ENCODE measurements around the gene WDR4. TPM values are rescaled to one million over a fixed set of nuclear protein-coding genes. Genes with fewer than 3 reads are reported as not detected.
"Not testable (repeated sequence)": the region's sequence is repeated elsewhere in the genome, so short reads cannot be mapped to it uniquely, and the experiment has no call there.

Gene WDR4
- total RNA-seq, 1 donor from 2014 or later, result 6.5 TPM

DNA sequence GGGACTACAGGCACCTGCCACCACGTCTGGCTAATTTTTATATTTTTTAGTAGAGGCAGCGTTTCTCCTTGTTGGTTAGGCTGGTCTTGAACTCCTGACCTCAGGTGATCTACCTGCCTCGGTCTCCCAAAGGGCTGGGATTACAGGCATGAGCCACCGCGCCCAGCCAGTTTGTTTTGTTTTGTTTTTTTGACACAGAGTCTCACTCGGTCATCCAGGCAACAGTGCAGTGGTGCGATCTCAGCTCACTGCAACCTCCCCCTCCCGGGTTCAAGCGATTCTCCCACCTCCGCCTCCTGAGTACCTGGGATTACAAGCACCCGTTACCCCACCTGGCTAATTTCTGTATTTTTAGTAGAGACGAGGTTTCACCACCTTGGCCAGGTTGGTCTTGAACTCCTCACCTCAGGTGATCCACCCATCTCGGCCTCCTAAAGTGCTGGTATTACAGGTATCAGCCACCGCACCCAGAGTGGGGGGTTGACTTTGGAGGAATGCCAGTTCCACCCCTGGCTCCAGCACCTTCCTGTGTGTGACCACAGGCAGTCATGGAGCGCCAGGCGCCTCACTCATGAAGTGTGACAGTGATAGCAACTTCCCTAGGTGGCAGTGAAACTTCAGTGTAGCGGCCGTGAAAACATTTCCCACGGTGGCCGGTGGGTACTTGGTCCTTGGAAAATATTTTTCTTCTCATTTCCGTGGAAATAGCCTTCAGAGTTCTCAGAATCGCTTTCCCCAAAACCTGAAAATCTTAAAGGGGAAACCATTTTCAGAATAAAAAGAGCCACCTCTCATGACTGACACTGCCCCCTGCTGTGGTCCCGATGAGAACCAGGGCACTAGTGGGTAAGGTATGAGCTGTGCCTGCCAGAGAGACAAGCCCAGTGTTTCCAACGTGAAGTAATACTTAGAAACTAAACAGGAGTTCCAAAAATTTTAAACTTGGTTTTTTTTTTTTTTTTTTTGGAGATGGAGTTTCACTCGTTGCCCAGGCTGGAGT lies 48.6 kb downstream of the WDR4 start:
- DNase-seq (ENCODE audit: missing footprints) (no peak), ATAC-seq (no peak)
- intact Hi-C loops (cut with DNase I), result no loop called here

DNA sequence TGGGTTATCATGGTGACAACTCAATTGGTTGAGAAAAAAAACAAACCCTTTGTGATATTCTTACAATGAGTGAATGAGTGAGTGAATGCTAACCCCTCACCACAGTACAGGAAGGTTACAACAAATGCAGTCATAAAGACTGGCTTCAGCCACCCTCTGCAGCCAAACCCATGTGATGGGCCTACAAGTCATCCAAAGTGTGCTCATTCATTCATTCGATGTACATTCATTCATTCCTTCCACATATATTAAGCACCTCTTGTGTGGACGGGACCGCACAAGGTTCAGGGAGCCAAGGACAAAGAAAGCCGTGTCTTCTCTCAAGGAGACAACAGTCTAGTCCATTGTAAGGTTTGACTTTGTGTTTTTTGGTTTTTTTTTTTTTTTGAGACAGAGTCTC lies 49.4 kb downstream of the WDR4 start:
- DNase-seq (ENCODE audit: missing footprints) (no peak), ATAC-seq (no peak)
- intact Hi-C loops (cut with DNase I), result no loop called here

DNA sequence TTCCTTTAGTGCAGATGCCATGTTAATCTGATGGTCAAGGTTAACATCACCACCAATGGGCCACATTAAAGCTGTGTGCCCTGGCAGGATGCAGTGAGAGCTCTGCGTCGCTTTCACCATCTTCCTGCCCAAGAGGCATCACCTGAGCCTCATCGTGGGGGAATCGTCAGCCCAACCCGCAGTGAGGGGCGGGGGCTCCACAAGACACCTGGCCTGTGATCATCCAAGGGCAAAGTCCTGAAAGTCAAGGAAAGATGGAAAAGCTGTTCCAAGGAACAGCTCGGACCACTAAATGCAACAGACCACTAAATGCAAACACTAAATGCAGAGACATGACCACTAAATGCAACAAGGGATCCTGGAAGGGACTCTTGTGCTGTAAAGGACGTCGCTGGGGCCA lies 49.9 kb downstream of the WDR4 start:
- no peak for ATAC-seq
- intact Hi-C loops (cut with DNase I), result no loop called here
- no peak for DNase-seq (ENCODE audit: missing footprints)

DNA sequence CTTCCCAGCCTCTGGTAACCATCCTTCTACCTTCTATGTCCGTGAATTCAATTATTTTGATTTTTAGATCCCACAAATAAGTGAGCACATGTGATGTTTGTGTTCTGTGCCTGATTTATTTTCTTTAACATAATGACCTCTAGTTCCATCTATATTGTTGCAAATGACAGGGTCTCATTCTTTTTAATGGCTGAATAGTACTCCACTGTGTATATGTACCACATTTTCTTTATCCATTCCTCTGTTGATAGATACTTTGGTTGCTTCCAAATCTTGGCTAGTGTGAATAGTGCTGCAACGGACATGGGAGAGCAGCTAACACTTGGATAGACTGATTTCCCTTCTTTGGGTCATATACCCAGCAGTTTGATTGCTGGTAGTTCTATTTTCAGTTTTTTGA lies 51.8 kb downstream of the WDR4 start:
- ATAC-seq (no peak), DNase-seq (ENCODE audit: missing footprints) (no peak)
- intact Hi-C loops (cut with DNase I), result no loop called here

DNA sequence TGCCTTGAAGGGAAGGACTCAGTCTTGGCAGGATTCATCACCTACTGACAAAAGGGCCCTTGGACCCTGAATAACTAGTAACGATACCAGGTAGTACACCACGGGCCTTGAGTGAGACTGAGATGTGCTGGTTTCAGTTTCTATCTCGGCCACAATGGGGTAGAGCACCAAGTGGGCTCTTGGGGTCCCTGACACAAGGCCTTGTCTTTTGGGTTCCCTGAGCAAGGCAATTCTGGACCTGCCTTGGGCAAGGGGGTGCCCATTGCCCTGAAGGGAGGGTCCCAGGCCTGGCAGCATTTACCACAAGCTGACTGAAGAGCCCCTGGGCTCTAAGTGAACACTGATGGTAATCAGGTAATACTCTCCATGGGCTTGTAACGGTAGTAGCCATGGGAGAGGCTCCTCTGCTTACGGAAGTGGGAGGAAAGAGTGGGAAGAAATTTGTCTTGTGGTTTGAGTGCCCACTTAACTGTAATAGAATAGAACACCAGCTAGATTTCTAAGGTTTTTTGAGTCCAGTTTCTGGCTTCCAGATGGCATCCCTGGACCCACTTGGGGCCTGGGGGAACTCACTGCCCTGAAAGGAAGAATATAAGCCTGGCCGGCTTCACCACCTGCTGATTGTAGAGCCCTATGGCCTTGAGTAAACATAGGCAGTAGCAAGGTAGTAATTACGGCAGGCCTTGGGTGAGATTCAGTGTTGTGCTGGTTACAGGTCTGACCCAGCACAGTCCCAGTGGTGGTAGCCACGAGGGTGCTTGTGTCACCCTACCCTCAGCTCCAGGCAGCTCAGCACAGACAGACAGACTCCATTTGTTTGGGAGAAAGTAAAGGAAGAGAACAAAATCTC lies 58.5 kb downstream of the WDR4 start:
- DNase-seq (ENCODE audit: missing footprints) (no peak), ATAC-seq (no peak)
- intact Hi-C loops (cut with DNase I), result no loop called here

DNA sequence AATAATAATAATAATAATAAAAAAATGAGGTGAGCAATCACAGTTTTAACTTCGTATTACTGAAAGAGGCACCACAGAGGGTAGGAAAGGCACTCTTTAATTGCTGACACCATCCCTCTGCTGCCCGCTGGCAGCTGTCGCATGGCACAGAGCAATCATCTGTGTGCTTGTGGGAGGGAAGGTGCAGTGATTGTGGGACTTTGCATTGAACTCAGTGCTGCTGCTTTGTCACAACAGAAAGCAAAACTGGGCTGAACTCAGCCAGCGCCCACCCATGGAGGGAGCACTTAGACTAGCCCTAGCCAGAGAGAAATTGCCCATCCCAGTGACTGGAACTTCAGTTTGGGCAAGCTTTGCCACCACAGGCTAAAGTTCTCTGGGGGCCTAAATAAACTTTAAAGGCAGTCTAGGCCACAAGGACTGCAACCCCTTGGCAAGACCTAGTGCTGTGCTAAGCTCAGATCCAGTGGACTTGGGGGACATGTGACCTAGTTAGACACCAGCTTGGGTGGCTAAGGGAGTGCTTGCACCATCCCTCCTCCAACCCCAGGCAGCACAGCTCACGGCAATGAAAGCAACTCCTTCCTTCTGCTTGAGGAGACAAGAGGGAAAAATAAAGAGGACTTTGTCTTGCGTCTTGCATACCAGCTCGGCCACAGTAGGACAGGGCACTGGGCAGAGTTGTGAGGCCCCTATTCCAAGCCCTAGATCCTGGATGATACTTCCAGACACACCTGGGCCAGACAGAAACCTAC lies 59.3 kb downstream of the WDR4 start:
- no peak for ATAC-seq
- no peak for DNase-seq (ENCODE audit: missing footprints)
- intact Hi-C loops (cut with DNase I), result loop anchor here (2.0 kb wide), 1 partner anchor 227 kb away; no protein-coding TSS in a partner anchor

DNA sequence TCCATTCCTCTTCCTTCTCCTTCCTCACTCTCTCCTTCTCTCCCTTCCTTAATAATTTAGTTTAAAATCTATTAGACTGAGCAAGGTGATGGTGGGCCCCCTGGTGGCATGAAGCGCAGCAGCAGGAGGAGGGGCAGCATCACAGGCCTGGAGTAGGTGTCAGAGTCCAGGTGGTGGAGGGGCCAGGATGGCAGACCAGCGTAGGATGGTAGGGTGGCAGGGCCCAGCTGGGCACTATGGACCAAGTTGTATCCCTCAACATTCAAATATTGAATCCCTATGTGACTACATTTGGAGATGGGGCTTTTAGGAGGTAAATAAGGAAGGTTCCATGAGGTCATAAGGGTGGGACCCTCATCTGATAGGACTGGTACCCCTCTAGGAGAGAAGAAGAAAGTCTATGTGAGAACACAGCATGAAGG lies 61.0 kb downstream of the WDR4 start:
- intact Hi-C loops (cut with DNase I), result loop anchor here (1.0 to 2.0 kb wide), 2 partner anchors 166 to 226 kb away; no protein-coding TSS in a partner anchor
- DNase-seq (ENCODE audit: missing footprints), result no peak
- peak; percentile 60 for ATAC-seq

DNA sequence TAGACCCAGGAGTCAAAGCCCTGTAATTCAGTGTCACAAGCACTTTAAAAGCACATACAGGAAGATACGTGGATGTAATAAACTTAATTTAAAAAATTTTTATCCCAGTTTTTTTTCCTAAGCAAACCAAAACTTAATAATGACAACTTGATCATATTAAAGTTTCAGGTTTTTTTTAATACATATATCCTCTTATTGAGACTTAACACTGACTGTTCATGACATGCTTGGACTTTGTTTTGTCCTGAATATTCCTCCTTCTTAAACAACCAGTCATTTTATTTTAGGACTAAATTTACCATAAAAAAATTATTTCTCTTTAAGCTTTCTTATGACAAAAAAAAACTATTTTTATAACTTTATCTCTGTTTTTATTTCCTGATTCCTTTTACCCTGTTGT lies 64.1 kb downstream of the WDR4 start:
- intact Hi-C loops (cut with DNase I), result no loop called here
- ATAC-seq (no peak), DNase-seq (ENCODE audit: missing footprints) (no peak)

DNA sequence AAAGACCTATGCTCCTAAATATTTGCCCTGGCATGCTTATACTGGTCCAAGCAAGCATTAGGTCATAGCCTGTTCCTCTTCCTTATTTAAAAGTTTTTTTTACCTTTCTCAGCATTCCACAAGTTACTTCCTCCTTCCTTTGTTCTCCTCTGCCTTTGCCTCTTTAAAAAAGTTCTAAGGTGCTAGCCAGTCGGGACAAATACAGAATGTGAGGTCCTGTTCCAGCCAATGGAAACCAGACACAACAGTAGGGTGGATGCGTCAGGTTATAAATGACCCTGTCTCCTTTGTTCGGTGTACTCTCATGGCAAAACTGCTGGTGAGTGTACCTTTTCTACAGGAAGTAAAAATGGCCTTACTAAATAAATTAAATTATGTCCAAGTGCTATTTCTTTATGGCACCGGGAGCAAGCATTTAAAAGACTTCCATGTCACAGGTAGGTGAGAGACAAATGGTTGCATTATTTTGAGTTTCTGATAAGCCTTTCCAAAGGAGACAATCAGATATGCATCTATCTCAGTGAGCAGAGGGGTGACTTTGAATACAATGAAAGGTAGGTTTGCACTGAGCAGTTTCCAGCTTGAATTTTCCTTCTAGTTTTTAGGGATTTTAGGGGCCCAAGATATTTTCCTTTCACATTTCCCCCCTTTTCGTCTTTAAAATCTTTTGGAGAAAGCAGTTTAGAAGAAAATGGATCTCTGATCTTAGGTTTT lies 66.7 kb downstream of the WDR4 start:
- intact Hi-C loops (cut with DNase I); DNase-seq (ENCODE audit: missing footprints); ATAC-seq: not testable (repeated sequence)

DNA sequence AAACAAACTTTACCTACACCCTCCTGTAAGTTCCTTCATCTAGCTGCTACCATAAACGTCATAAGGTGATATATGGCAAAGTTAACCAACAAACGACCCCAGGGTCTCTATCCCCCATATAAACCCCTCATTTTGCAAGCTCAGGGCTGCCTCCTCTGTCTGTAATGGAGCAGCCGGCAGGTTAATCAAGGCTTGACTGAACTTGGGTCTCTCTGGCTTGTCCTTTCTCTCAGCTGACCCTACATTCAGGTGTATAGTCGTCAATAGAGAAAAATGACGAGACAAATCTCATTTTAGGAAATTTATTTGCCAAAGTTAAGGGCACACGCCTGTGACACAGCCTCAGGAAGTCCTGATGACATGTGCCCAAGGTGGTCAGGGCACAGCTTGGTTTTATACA lies 67.4 kb downstream of the WDR4 start:
- ATAC-seq (no peak), DNase-seq (ENCODE audit: missing footprints) (no peak)
- intact Hi-C loops (cut with DNase I), result no loop called here

DNA sequence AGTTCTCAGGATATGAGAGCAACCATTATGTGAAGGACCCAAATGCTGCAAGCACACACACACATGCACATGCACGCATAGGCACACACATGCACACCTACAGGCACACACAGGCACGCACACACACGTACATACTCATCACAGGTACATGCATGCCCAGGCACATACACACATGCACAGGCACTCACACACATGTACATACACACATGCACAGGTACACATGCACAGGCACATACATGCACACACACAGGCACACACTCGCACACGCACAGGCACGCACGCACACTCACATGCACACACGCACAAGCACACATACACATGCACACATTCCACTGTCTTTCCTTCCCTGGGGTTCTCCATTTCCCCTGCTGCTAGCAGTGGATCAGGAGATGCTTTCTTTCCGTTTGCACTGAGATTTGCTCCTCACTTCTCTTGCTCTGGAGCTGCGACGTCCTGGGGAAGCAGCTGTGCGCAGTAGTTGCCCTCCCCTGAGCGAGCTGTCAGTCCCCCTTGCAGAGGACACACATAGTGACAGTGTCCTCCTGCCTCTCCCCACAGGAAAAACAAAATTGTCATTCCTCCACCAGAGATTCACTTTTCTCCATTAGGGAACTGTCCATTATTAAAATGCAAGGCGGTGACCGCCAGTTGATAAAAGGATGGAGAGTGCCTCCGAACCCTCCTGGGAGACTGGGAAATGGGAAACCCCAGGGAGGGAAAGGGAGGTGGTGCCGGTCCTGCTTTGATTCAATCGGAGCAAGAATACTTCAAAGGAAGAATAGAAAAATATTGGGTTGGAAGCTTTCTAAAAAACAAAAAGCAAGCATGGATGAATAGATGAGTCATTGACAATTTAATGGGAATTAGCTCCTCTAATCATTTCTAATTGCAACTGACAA lies 69.5 kb downstream of the WDR4 start:
- no peak for DNase-seq (ENCODE audit: missing footprints)
- ATAC-seq, result no peak
- intact Hi-C loops (cut with DNase I), result no loop called here

DNA sequence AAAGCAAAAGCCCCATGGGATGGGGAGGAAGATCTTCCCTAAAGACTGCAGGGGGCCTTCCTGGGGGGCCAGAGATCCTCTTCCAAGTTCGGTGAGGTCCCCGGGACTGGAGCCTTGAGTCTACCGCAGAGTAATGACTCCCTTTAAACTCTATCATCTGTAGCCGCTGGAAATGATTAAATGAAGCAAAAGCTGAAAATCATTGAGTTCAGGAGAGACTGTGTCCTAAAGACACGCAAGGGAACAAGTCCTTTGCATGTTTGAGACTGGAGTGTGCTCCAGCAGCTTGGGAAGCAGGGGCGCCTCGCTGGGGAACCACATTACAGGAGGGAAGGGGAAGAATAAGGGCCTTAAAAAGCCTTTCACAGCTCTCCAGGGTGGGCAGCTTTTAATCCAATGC lies 70.2 kb downstream of the WDR4 start:
- ATAC-seq, result no peak

DNA sequence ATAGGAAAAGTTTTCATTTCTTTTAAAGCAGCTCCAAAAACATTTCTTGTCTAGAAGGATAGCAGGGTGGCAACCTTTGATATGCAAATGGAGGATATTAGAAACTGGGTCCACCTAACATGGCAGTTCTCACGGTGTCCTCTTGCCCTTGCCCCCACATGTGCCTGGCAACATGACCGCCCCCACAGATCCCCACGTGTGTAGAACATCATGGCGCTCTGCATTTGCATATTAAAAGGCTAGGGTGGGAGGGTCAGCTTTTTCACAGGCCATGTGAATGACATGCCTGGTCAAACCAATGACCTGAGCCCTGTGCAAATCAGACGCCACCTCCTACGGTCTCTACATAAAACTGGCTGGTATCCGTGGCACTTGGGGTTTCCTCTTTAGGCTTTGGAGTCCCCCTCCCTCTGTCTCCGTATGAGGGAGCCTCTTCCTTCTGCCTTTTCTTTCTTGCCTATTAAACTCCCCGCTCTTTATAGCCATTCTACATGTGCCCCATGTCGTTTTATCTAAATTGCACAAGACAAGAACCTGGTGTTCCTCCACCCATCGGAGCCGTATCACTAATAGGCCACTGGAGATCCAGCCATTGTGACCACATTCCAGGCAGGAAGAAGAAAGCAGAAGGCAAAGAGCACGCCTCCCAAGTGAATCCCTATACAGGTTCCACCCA lies 71.3 kb downstream of the WDR4 start:
- ATAC-seq, result no peak
- intact Hi-C loops (cut with DNase I), result no loop called here

More for the DNA sequence above, 70.2 kb downstream of the WDR4 start:
- DNase-seq (ENCODE audit: missing footprints), result no peak
- intact Hi-C loops (cut with DNase I), result no loop called here

DNA sequence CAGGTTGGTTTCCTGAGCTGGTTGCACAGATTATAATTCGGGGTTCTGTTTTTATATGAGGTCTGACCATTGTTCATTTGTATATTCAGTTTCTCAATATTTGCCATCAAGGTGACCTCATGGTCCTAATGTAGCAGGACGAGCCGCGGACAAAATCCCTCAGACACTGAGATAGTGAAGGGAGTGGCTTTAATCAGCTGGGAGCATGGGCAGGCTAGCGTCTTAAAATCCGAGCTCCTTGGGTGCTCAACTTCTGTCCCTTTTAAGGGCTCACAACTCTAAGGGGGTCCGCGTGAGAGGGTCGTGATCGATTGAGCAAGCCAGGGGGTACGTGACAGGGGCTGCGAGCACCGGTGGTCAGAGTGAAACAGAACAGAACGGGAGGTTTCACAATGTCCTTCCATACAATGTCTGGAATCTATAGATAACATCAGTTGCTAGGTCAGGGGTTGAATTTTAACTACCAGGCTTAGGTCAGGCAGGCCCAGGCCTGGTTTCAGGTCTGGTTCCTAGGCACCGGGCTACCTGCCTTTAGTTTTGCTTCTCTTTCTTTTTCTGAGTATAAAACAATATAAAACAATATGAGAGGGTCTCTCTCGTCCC lies 71.9 kb downstream of the WDR4 start:
- DNase-seq (ENCODE audit: missing footprints); ATAC-seq; intact Hi-C loops (cut with DNase I): not testable (repeated sequence)

More for the DNA sequence above, 71.3 kb downstream of the WDR4 start:
- DNase-seq (ENCODE audit: missing footprints), result no peak

DNA sequence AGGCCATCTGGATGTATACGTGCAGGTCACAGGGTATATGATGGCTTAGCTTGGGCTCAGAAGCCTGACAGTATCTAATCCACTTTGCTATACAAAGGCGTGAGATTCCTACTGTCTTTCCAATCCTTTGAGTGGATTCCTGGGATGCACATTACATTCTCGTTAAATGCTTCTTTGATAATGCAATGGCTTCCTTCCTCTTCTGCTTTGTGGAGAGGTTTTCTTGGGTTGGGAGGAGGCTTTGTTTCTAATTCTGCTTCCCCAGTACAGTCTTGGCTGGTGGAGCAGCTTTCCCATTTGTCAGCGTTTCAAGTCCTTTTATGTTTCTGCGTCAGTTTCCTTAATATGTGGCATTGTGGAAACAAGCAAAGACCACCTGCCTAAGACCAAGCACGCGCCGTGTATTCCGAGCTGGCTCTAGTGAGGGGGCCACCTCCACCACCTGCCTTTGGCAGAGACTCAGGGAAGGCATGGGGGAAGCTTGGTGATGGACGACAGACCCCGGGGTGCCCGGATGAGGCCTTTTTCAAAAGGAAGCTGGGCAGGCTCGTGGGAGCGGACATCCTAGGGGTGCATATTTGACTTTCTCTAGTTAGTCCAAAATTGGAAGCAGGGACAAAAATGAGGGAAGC lies 72.7 kb downstream of the WDR4 start:
- DNase-seq (ENCODE audit: missing footprints) (no peak), ATAC-seq (peak; percentile 23)
- intact Hi-C loops (cut with DNase I), result no loop called here

DNA sequence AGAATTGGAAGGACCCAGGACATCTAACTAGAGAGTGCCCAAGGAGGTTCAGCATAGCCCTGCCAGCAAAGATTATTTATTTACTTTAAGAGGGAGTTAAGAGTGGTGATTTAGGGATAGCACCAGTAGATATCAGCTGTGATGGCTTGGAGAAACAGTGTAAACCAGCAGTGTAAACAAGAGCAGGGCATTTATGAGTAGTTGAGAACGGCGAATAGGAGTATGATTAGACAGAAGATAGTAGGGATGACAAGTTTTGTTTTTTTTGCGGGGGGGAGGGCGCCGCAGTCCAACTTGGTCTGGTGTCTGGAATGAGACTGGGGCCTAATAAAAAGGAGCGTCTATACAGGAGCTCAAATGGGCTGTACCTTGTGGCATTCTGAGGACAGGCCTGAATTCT lies 77.7 kb downstream of the WDR4 start:
- intact Hi-C loops (cut with DNase I); ATAC-seq; DNase-seq (ENCODE audit: missing footprints): not testable (repeated sequence)
